OCI-LY1 (cell line): ENCODE results near the gene PRDM1.

Experiments used
- H2AFZ ChIP-seq: fragments of 200-600 bp; sonication (generic), shearing (Covaris generic); 2 replicates; pipeline ENCODE4 v1.6.0; 2014; ENCODE audit warnings: antibody characterized with exemption, mild to moderate bottlenecking, low read length
- H3F3A ChIP-seq: fragments of 200-600 bp; sonication (generic), shearing (Covaris generic); 2 replicates; pipeline ENCODE4 v1.6.0; 2014; ENCODE audit warnings: mild to moderate bottlenecking, antibody characterized with exemption, low read length, moderate library complexity; ENCODE audit not compliant: insufficient read depth
- H3K27ac ChIP-seq: fragments of 200-600 bp; sonication (generic); 2 replicates; pipeline ENCODE4 v1.5.1; 2014; ENCODE audit warnings: low read length, mixed run types, mild to moderate bottlenecking, low read depth; ENCODE audit not compliant: poor library complexity, severe bottlenecking
- H3K27me3 ChIP-seq: fragments of 200-600 bp; sonication (generic); 2 replicates; pipeline ENCODE4 v1.6.0; 2014; ENCODE audit warnings: antibody characterized with exemption, mild to moderate bottlenecking, low read length, moderate library complexity; ENCODE audit not compliant: insufficient read depth
- H3K36me3 ChIP-seq: fragments of 200-600 bp; sonication (generic); 2 replicates; pipeline ENCODE4 v1.6.1; 2014; ENCODE audit warnings: mild to moderate bottlenecking, antibody characterized with exemption, low read length, moderate library complexity, mixed read lengths; ENCODE audit not compliant: insufficient read depth
- H3K4me1 ChIP-seq: fragments of 200-600 bp; sonication (generic); 2 replicates; pipeline ENCODE4 v1.5.1; 2014; ENCODE audit warnings: mild to moderate bottlenecking, low read length, moderate library complexity; ENCODE audit not compliant: insufficient read depth, severe bottlenecking
- H3K4me2 ChIP-seq: fragments of 200-600 bp; sonication (generic), shearing (Covaris generic); 2 replicates; pipeline ENCODE4 v1.6.1; 2014; ENCODE audit warnings: low read length
- H3K4me3 ChIP-seq: fragments of 200-600 bp; sonication (generic); 2 replicates; pipeline ENCODE4 v1.5.1; 2014; ENCODE audit warnings: low read length, low read depth, mild to moderate bottlenecking, mixed read lengths; ENCODE audit not compliant: poor library complexity, severe bottlenecking
- H3K79me2 ChIP-seq: fragments of 200-600 bp; shearing (Covaris generic); 2 replicates; pipeline ENCODE4 v1.6.1; 2016; ENCODE audit warnings: mixed run types, low read length, mixed read lengths; ENCODE audit not compliant: insufficient read depth
- H3K9ac ChIP-seq: fragments of 200-600 bp; sonication (generic), shearing (Covaris generic); 2 replicates; pipeline ENCODE4 v1.6.1; 2014; ENCODE audit warnings: mild to moderate bottlenecking, low read length, mixed read lengths
- H3K9me2 ChIP-seq: fragments of 200-600 bp; sonication (generic), shearing (Covaris generic); 2 replicates; pipeline ENCODE4 v1.6.1; 2014; ENCODE audit warnings: low read depth, mild to moderate bottlenecking, low read length, mixed read lengths
- H3K9me3 ChIP-seq: fragments of 200-600 bp; shearing (Covaris generic); 2 replicates; pipeline ENCODE4 v1.6.1; 2014; ENCODE audit warnings: low read length, mixed read lengths
- H4K20me1 ChIP-seq: fragments of 200-600 bp; sonication (generic), shearing (Covaris generic); 2 replicates; pipeline ENCODE4 v1.6.0; 2016; ENCODE audit warnings: mild to moderate bottlenecking, low read length; ENCODE audit not compliant: insufficient read depth
- CTCF ChIP-seq: fragments of 200-600 bp; sonication (generic), shearing (Covaris generic); IDR thresholded peaks from 2 replicates; pipeline ENCODE4 v1.5.1; 2017; ENCODE audit warnings: mild to moderate bottlenecking, antibody characterized with exemption, low read length, moderate library complexity, mixed read lengths
- EZH2 ChIP-seq: fragments of 200-600 bp; sonication (generic), shearing (Covaris generic); IDR thresholded peaks from 2 replicates; pipeline ENCODE4 v1.8.0; 2017; ENCODE audit warnings: borderline replicate concordance, mixed run types, mild to moderate bottlenecking, antibody characterized with exemption, low read length, moderate library complexity, mixed read lengths

Gene PRDM1

GRCh38 chr6:106048336-106048735 is 37.8 kb upstream of the PRDM1 start:
- TF ChIP-seq EZH2 (no peak), CTCF (no peak)
- H3K4me2 ChIP-seq: no peak overlapping the region
- H3K9ac ChIP-seq: no peak overlapping the region
- H3K4me1 ChIP-seq: no peaks in the 10 kb centered on the region
- no peaks in the 10 kb centered on the region for H3K9me3 ChIP-seq
- H3K9me2 ChIP-seq: no peaks in the 10 kb centered on the region
- no peak overlapping the region for H3K27ac ChIP-seq
- H3F3A ChIP-seq: no peaks in the 10 kb centered on the region
- H3K79me2 ChIP-seq: no peaks in the 10 kb centered on the region
- H3K4me3 ChIP-seq: no peak overlapping the region
- H4K20me1 ChIP-seq: no peaks in the 10 kb centered on the region
- H2AFZ ChIP-seq: no peak overlapping the region
- H3K27me3 ChIP-seq: peaks cover 5% of the 10 kb centered on the region; the same call in 1 of the 2 replicates
- H3K36me3 ChIP-seq: no peaks in the 10 kb centered on the region

- no peak overlapping the region for H2AFZ ChIP-seq
- no peak overlapping the region for H3K27ac ChIP-seq
- TF ChIP-seq CTCF: no peak
- no peak for TF ChIP-seq EZH2
Observed at GRCh38 chr6:106050538-106050937, 35.6 kb upstream of the PRDM1 start.

GRCh38 chr6:106051226-106051625 is 34.9 kb upstream of the PRDM1 start:
- no peak overlapping the region for H3K4me3 ChIP-seq
- H3F3A ChIP-seq: no peaks in the 10 kb centered on the region
- H3K27ac ChIP-seq: no peak overlapping the region
- H2AFZ ChIP-seq: no peak overlapping the region
- H3K9ac ChIP-seq: no peak overlapping the region
- H3K36me3 ChIP-seq: no peaks in the 10 kb centered on the region
- no peak overlapping the region for H3K4me2 ChIP-seq
- H4K20me1 ChIP-seq: no peaks in the 10 kb centered on the region
- H3K27me3 ChIP-seq: peaks cover 5% of the 10 kb centered on the region; the same call in 1 of the 2 replicates
- no peak for TF ChIP-seq CTCF
- no peak for TF ChIP-seq EZH2
- H3K79me2 ChIP-seq: no peaks in the 10 kb centered on the region
- H3K4me1 ChIP-seq: no peaks in the 10 kb centered on the region
- H3K9me2 ChIP-seq: no peaks in the 10 kb centered on the region
- H3K9me3 ChIP-seq: no peaks in the 10 kb centered on the region

More at GRCh38 chr6:106050538-106050937, 35.6 kb upstream of the PRDM1 start:
- H3K9me2 ChIP-seq: no peaks in the 10 kb centered on the region
- H3K9ac ChIP-seq: no peak overlapping the region
- peaks cover 5% of the 10 kb centered on the region; the same call in 1 of the 2 replicates for H3K27me3 ChIP-seq
- H3K4me3 ChIP-seq: no peak overlapping the region
- no peaks in the 10 kb centered on the region for H4K20me1 ChIP-seq
- H3K79me2 ChIP-seq: no peaks in the 10 kb centered on the region
- no peaks in the 10 kb centered on the region for H3K36me3 ChIP-seq
- no peaks in the 10 kb centered on the region for H3K9me3 ChIP-seq
- no peaks in the 10 kb centered on the region for H3F3A ChIP-seq
- no peaks in the 10 kb centered on the region for H3K4me1 ChIP-seq
- H3K4me2 ChIP-seq: no peak overlapping the region
